GM12878 (cell line): ENCODE measurements around the gene ST3GAL5. TPM values are rescaled to one million over a fixed set of nuclear protein-coding genes. Genes with fewer than 3 reads are reported as not detected.

Experiments
- ATAC-seq: fragments of 200-7000 bp; cut with Tn5 transposase; 3 replicates; pipeline ENCODE4 v1.9.1; 2020; ENCODE audit warnings: mild to moderate bottlenecking, moderate library complexity
- BruUV-seq: library from RNA; stranded (reverse); fragments of 400-500 nt; replicated peaks from 2 replicates; lab custom pipeline; 2021; lab: Mats Ljungman, UMichigan
- CTCF ChIA-PET: fragments of 300-600 bp; sonication (Branson Sonifier 250); formaldehyde crosslinking; extraction: SDS; loops from one replicate; lab custom pipeline; 2021; ENCODE audit warnings: inconsistent platforms; lab: Yijun Ruan, JAX
- POLR2A ChIA-PET: fragments of 350-600 bp; formaldehyde crosslinking; extraction: SDS; loops from one replicate; lab custom pipeline; 2021; ENCODE audit warnings: inconsistent platforms; lab: Charles Lee
- RAD21 ChIA-PET: fragments of 300-600 bp; sonication (Branson Sonifier 250); formaldehyde crosslinking; loops from one replicate; lab custom pipeline; 2023; ENCODE audit warnings: antibody characterized with exemption; ENCODE audit not compliant: unreplicated experiment; lab: Charles Lee
- SMC1A ChIA-PET: fragments of 300-600 bp; sonication (Branson Sonifier 250); formaldehyde crosslinking; loops from one replicate; lab custom pipeline; 2023; ENCODE audit not compliant: unreplicated experiment, uncharacterized antibody; lab: Charles Lee
- DNase-seq: peaks from one replicate; pipeline ENCODE4 v3.0.0-alpha.2; 2011; ENCODE audit warnings: low read depth, low spot score
- FAIRE-seq: peaks from 3 replicates; lab custom pipeline; 2011; peaks lifted over from hg19 to GRCh38; lab: Jason Lieb, UNC
- H2AFZ ChIP-seq: 2 replicates; pipeline ENCODE4 v1.6.0; 2011; ENCODE audit warnings: low read depth, low read length, control low read depth; ENCODE audit not compliant: control insufficient read depth
- H3K27ac ChIP-seq: 2 replicates; pipeline ENCODE4 v1.5.1; 2011; ENCODE audit warnings: control low read depth; ENCODE audit not compliant: control insufficient read depth, insufficient read depth
- H3K27me3 ChIP-seq, 2 experiments: replicated peaks in 1 of 2; 2 replicates each; pipeline versions ENCODE4 v1.6.0 to v1.6.1; 2011; ENCODE audit warnings: low read length in 1 of 2; ENCODE audit not compliant: control insufficient read depth in 2 of 2, insufficient read depth in 2 of 2
- H3K36me3 ChIP-seq, 2 experiments: 2 replicates each; pipeline ENCODE4 v1.5.1; 2011; ENCODE audit warnings: low read length in 1 of 2; ENCODE audit not compliant: control insufficient read depth in 2 of 2, insufficient read depth in 2 of 2
- H3K4me1 ChIP-seq: 2 replicates; pipeline ENCODE4 v1.6.1; 2011; ENCODE audit warnings: mild to moderate bottlenecking, low read length, moderate library complexity, mixed read lengths; ENCODE audit not compliant: control insufficient read depth, insufficient read depth
- H3K4me2 ChIP-seq: 2 replicates; pipeline ENCODE4 v1.6.0; 2011; ENCODE audit warnings: control low read depth; ENCODE audit not compliant: control insufficient read depth, insufficient read depth
- H3K4me3 ChIP-seq: fragments of 200-600 bp; sonication (generic); 2 replicates; pipeline ENCODE4 v1.5.1; 2016
- H3K79me2 ChIP-seq: 2 replicates; pipeline ENCODE4 v1.6.0; 2011; ENCODE audit warnings: low read length; ENCODE audit not compliant: control insufficient read depth, insufficient read depth
- H3K9ac ChIP-seq: 2 replicates; pipeline ENCODE4 v1.8.0; 2011; ENCODE audit warnings: low read length, control low read depth, mixed read lengths; ENCODE audit not compliant: control insufficient read depth, insufficient read depth
- H3K9me3 ChIP-seq: replicated peaks from 3 replicates; pipeline ENCODE4 v1.5.1; 2011; ENCODE audit warnings: mild to moderate bottlenecking, low read length; ENCODE audit not compliant: control insufficient read depth, insufficient read depth
- H4K20me1 ChIP-seq: 2 replicates; pipeline ENCODE4 v1.6.0; 2011; ENCODE audit not compliant: control insufficient read depth, insufficient read depth
- ELK1 ChIP-seq: IDR thresholded peaks from 2 replicates; pipeline ENCODE4 v1.6.1; 2012; ENCODE audit warnings: low read depth, low read length, improper control_type of control experiment
- WGBS: methylation state at CpG from one replicate; pipeline ENCODE4 v1.1.6; 2016; ENCODE audit warnings: low lambda C conversion rate; ENCODE audit not compliant: insufficient replicate concordance, insufficient coverage; ENCODE audit errors: missing lambda C conversion rate; 5-methylcytosine and 5-hydroxymethylcytosine counted together
- in situ Hi-C: fragments of 300-500 bp; cut with MboI; formaldehyde crosslinking; loops from 9 replicates; pipeline ENCODE4 v1.14.3; 2018; ENCODE audit warnings: mixed read lengths
- intact Hi-C: fragments of 100-400 bp; cut with micrococcal nuclease; formaldehyde crosslinking; loops from one replicate; pipeline ENCODE4 v1.14.2; 2022; ENCODE audit not compliant: unreplicated experiment
- polyA plus RNA-seq, 11 experiments: library from polyadenylated mRNA; depleted of rRNA in 4 of 11; unstranded in 6 of 11; stranded (reverse) in 5 of 11; fragments of >200 nt; fragmentation: Nextera tagmentation in 4 of 11; fragmentation: Illumina TruSeq in 1 of 11; extraction: Ambion mirVana in 4 of 11; extraction: Trizol in 1 of 11; gene quantifications; 1 replicate in 1 of 11; 2 replicates in 10 of 11; pipeline versions ENCODE4 v1.2.1 to v1.2.3, GENCODE V29; 2011 to 2016; ENCODE audit warnings: inconsistent platforms in 2 of 11, missing spikeins in 2 of 11, low read depth in 1 of 11
- total RNA-seq, 4 experiments: library from RNA; depleted of rRNA in 3 of 4; stranded (reverse); fragments of >200 nt in 3 of 4; fragmentation: Illumina TruSeq in 1 of 4; extraction: Trizol in 1 of 4; gene quantifications; 2 replicates each; pipeline versions ENCODE4 v1.2.1 to v1.2.3, GENCODE V29; 2013 to 2021

The ST3GAL5 gene
- total and polyA plus RNA-seq, 10 of the 15 experiments (the other 5 are each of a cell fraction or from before 2014, with no cell fraction given) = 5.2 to 60.9 (median 10.2) TPM

DNA sequence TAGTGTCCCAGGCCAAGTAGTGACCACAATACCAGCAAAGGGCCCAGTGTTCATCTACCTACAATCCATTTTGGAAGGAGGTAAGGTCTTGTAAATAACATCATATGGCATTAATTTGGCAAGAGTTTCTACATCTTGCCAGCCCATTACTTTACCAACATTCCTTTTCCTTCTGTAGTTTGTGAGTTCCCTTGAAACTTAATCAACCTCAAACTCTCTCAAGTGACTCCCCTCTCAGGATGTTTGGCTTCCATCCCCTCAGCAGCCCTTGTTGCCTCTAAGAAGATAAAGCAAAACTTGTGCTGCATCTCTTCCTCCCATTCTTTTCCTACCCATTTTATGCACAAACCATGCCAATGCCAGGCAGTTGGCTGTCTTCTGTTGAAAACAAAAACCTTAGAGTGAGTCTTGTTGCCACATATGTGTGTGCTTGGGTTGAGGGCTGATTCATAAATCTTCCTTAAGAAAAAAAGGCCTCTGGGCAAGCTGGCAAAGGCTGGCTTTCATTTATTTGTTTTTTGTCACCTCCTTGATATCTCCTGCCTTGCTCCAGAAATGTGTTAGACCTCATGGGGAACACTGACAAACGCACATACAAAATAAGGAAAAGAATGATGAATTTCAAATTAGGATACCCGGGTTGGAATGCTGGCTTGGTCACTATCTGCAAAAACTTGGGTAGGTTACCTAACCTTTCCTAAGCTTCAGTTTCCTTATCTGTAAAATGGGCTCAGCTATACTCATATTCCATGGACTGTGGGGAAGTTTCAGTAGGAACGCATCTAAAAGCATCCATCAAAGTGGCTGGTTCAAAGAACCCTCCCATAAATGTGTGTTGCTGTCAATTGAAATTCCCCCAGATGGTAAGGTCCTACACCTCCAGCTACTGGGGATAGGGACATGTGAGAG lies 29.4 kb upstream of the ST3GAL5 start:
- in situ Hi-C loops = no loop called here

More for the DNA sequence above, 29.4 kb upstream of the ST3GAL5 start:
- H2AFZ ChIP-seq = no peak overlapping the region
- TF ChIP-seq ELK1 = no peak
- no peak for DNase-seq
- no peaks in the 10 kb centered on the region for H4K20me1 ChIP-seq
- POLR2A ChIA-PET = no interaction called here
- no peak overlapping the region for H3K9ac ChIP-seq
- RAD21 ChIA-PET = no interaction called here
- SMC1A ChIA-PET = interaction anchor here (0.9 to 1.8 kb wide), 2 partner anchors 9 to 23 kb away, joined by 3 to 4 read pairs; no protein-coding TSS in a partner anchor
- ATAC-seq = no peak
- no peaks in the 10 kb centered on the region for H3K4me1 ChIP-seq
- BruUV-seq = no TSS peak
- H3K36me3 ChIP-seq = no peaks in the 10 kb centered on the region
- no peak for FAIRE-seq
- H3K9me3 ChIP-seq = no peaks in the 10 kb centered on the region
- no peaks in the 10 kb centered on the region for H3K27me3 ChIP-seq
- no peak overlapping the region for H3K27ac ChIP-seq
- H3K4me3 ChIP-seq = no peak overlapping the region
- no peaks in the 10 kb centered on the region for H3K79me2 ChIP-seq
- no peak overlapping the region for H3K4me2 ChIP-seq
- intact Hi-C loops = no loop called here
- WGBS = 16% methylated on average over 3 of the region's 3 CpGs
- CTCF ChIA-PET = interaction anchor here (1.7 kb wide), 1 partner anchor 26 kb away, joined by 4 read pairs; no protein-coding TSS in a partner anchor
